ENCODE measurements around the gene PLCD3.

The PLCD3 gene

GRCh38 chr17:45116434-45117016, 15.8 kb downstream of the PLCD3 start:
- DNase-seq: no peak

GRCh38 chr17:45115871-45116270, 16.4 kb downstream of the PLCD3 start:
- no peak for DNase-seq

- no peak for DNase-seq
Observed at GRCh38 chr17:45115015-45115625, 17.2 kb downstream of the PLCD3 start.

GRCh38 chr17:45114117-45114932, 18.0 kb downstream of the PLCD3 start:
- no peak for DNase-seq

GRCh38 chr17:45113424-45113754, 18.9 kb downstream of the PLCD3 start:
- no peak for DNase-seq

- DNase-seq: no peak
Observed at GRCh38 chr17:45112559-45113423, 19.5 kb downstream of the PLCD3 start.

- no peak for DNase-seq
Observed at GRCh38 chr17:45111850-45112249, 20.5 kb downstream of the PLCD3 start.

- DNase-seq: no peak
Observed at GRCh38 chr17:45110676-45111611, 21.4 kb downstream of the PLCD3 start.

GRCh38 chr17:45108595-45109521, 23.5 kb downstream of the PLCD3 start:
- no peak for DNase-seq

- DNase-seq: no peak
Observed at GRCh38 chr17:45108051-45108450, 24.3 kb downstream of the PLCD3 start.

- DNase-seq: no peak
Observed at GRCh38 chr17:45107293-45108010, 24.9 kb downstream of the PLCD3 start.

- no peak for DNase-seq
Observed at GRCh38 chr17:45106582-45106981, 25.7 kb downstream of the PLCD3 start.

- DNase-seq: no peak
Observed at GRCh38 chr17:45106096-45106495, 26.2 kb downstream of the PLCD3 start.

- no peak for DNase-seq
Observed at GRCh38 chr17:45104907-45105624, 27.2 kb downstream of the PLCD3 start.

GRCh38 chr17:45104497-45104896, 27.8 kb downstream of the PLCD3 start:
- no peak for DNase-seq

GRCh38 chr17:45104029-45104428, 28.3 kb downstream of the PLCD3 start:
- DNase-seq: no peak

GRCh38 chr17:45103269-45103795, 29.0 kb downstream of the PLCD3 start:
- no peak for DNase-seq

- no peak for DNase-seq
Observed at GRCh38 chr17:45102856-45103255, 29.5 kb downstream of the PLCD3 start.

Measured in NCI-H2029 treated with DMSO at 0.1 percent for 48 hours (cell line).